A673 (cell line): ENCODE results near the gene NXF1.

Source experiments
- EZH2 ChIP-seq: fragments of 200-600 bp; sonication (generic); IDR thresholded peaks from 2 replicates; pipeline ENCODE4 v1.6.1; 2017; ENCODE audit warnings: borderline replicate concordance, low read depth, mild to moderate bottlenecking, mixed read lengths, antibody characterized with exemption, low read length; ENCODE audit not compliant: poor library complexity, severe bottlenecking
- TF ChIP-seq, protein P1 (sequence below): fragments of 300-800, 200-600 bp; sonication (generic); conservative IDR thresholded peaks from 2 replicates; pipeline ENCODE4 v1.5.1; 2017; ENCODE audit warnings: low read depth, mild to moderate bottlenecking, antibody characterized with exemption, low read length, moderate library complexity, mixed read lengths

GRCh38 chr11:62770778-62771143 lies 34.5 kb downstream of the NXF1 start:
- no peak for TF ChIP-seq EZH2
- TF ChIP-seq, protein P1, sequence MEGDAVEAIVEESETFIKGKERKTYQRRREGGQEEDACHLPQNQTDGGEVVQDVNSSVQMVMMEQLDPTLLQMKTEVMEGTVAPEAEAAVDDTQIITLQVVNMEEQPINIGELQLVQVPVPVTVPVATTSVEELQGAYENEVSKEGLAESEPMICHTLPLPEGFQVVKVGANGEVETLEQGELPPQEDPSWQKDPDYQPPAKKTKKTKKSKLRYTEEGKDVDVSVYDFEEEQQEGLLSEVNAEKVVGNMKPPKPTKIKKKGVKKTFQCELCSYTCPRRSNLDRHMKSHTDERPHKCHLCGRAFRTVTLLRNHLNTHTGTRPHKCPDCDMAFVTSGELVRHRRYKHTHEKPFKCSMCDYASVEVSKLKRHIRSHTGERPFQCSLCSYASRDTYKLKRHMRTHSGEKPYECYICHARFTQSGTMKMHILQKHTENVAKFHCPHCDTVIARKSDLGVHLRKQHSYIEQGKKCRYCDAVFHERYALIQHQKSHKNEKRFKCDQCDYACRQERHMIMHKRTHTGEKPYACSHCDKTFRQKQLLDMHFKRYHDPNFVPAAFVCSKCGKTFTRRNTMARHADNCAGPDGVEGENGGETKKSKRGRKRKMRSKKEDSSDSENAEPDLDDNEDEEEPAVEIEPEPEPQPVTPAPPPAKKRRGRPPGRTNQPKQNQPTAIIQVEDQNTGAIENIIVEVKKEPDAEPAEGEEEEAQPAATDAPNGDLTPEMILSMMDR, result no peak
